ENCODE results near the gene C1orf105. TPM values are rescaled to one million over a fixed set of nuclear protein-coding genes. Genes with fewer than 3 reads are reported as not detected.

Gene C1orf105
- total RNA-seq, 2 donors from 2014 or later: not detected

DNA sequence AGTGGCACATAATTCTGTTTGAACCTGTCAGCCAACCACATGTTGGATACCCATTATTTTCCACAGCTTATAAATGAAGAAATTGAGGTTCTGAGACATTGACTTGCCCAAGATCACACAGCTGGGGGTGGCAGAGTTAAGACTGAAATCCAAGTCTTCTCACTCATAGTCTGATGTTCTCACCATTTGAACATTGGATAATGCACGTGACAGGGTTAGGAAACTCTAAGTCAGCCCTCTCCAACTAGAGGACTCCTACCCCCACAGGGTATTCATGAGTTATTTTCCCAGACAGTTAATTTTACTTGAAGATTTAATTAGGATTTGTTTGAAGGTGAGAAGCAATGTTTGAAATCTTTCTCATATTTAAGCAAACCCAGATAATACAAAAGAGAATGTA, 38.1 kb upstream of the C1orf105 start:
- TF ChIP-seq, protein P1, sequence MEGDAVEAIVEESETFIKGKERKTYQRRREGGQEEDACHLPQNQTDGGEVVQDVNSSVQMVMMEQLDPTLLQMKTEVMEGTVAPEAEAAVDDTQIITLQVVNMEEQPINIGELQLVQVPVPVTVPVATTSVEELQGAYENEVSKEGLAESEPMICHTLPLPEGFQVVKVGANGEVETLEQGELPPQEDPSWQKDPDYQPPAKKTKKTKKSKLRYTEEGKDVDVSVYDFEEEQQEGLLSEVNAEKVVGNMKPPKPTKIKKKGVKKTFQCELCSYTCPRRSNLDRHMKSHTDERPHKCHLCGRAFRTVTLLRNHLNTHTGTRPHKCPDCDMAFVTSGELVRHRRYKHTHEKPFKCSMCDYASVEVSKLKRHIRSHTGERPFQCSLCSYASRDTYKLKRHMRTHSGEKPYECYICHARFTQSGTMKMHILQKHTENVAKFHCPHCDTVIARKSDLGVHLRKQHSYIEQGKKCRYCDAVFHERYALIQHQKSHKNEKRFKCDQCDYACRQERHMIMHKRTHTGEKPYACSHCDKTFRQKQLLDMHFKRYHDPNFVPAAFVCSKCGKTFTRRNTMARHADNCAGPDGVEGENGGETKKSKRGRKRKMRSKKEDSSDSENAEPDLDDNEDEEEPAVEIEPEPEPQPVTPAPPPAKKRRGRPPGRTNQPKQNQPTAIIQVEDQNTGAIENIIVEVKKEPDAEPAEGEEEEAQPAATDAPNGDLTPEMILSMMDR (IDR thresholded peaks at IDR 0.05): no peak
- no peak for TF ChIP-seq POLR2A (IDR thresholded peaks at IDR 0.05)
- no peak overlapping the region for H3K27ac ChIP-seq
- intact Hi-C loops (cut with DNase I): no loop called here

DNA sequence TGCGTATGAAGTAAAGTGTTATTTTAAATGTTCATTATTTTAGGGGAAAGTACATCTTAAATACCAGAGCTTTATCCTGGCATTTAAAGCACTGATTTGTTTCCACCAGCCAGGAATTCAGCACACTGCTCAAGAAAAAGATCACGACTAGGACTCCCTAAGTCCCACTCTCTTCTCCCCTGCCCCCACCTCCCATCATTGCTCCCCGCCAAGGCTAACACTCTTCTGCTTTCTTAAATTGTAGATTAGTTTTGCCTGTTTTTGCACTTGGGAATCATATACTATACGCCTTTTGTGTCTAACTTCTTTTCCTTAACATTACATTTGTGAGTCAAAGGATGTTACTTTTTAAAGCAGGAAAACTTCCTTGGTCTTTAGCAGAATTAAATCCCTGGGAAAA, 37.5 kb upstream of the C1orf105 start:
- no peaks in the 10 kb centered on the region for H3K36me3 ChIP-seq (replicated peaks in 1 of 2; ENCODE audit: insufficient read depth in 1 of 2, low read depth in 2 of 2)
- H3K27me3 ChIP-seq: no peaks in the 10 kb centered on the region
- H3K9me3 ChIP-seq: no peaks in the 10 kb centered on the region
- H3K27ac ChIP-seq: no peak overlapping the region
- H3K4me1 ChIP-seq: no peaks in the 10 kb centered on the region
- ATAC-seq (no peak), DNase-seq (no peak)
- 85 to 91% methylated on average over 4 of the region's 4 CpGs for WGBS, 2 donors
- H3K4me3 ChIP-seq: no peak overlapping the region
- intact Hi-C loops (cut with DNase I): no loop called here
- no peak for TF ChIP-seq POLR2A (IDR thresholded peaks at IDR 0.05)
- TF ChIP-seq, protein P1 (IDR thresholded peaks at IDR 0.05): no peak

More for the DNA sequence above, 38.1 kb upstream of the C1orf105 start:
- ATAC-seq (no peak), DNase-seq (no peak)
- no peaks in the 10 kb centered on the region for H3K36me3 ChIP-seq (replicated peaks in 1 of 2; ENCODE audit: insufficient read depth in 1 of 2, low read depth in 2 of 2)
- 93 to 96% methylated on average over 1 of the region's 1 CpG for WGBS, 2 donors
- no peaks in the 10 kb centered on the region for H3K9me3 ChIP-seq
- no peaks in the 10 kb centered on the region for H3K27me3 ChIP-seq
- no peaks in the 10 kb centered on the region for H3K4me1 ChIP-seq
- no peak overlapping the region for H3K4me3 ChIP-seq

DNA sequence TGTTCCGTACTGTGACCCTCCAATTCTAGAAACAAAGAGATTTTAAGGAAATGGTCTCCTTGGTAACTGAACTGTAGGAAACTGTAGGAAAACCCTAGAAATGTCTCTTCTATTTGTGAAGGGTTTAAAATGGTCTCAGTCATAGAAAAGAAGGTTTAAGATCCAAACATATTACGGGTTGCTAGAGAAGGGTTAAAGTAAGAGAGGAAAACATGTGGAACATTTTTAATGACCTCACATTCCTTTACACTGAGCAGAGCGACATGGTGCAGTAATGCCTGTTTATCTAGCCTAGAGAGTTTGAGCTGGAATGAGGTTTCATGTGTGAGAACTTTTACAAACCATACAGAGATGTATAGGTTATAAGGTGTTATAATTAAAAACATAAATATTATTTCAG, 36.9 kb upstream of the C1orf105 start:
- 58 to 65% methylated on average over 3 of the region's 3 CpGs for WGBS, 2 donors
- Histone ChIP-seq H3K4me3 (no peak overlapping the region), H3K36me3 (replicated peaks in 1 of 2; ENCODE audit: insufficient read depth in 1 of 2, low read depth in 2 of 2) (no peaks in the 10 kb centered on the region), H3K9me3 (no peaks in the 10 kb centered on the region), H3K4me1 (no peaks in the 10 kb centered on the region), H3K27me3 (no peaks in the 10 kb centered on the region), H3K27ac (no peak overlapping the region)
- DNase-seq (no peak), ATAC-seq (no peak)
- intact Hi-C loops (cut with DNase I): no loop called here
- TF ChIP-seq POLR2A (IDR thresholded peaks at IDR 0.05): no peak
- TF ChIP-seq, protein P1 (IDR thresholded peaks at IDR 0.05): no peak

DNA sequence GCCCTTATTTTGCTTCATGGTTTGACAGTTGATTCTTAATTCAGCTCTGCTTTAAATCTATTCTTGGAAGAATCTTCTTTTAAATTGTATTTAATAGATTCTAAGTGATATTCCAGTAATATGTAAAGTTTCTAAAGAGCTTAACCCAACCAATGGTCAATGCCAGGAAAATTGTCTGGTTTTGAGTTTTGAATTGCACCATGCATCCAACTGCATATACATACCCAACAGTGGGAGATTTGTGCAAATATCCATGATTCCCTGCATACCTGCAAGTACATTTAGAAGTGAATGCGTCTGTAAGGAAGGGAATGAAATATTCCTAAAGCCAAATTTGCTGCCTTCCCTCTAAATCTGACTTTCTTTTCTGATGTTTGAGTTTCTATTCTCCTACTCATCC, 35.8 kb upstream of the C1orf105 start:
- DNase-seq (no peak), ATAC-seq (no peak)
- WGBS, 2 donors: 77 to 90% methylated on average over 1 of the region's 1 CpG
- Histone ChIP-seq H3K9me3 (no peaks in the 10 kb centered on the region), H3K27ac (no peak overlapping the region), H3K4me1 (no peaks in the 10 kb centered on the region), H3K36me3 (replicated peaks in 1 of 2; ENCODE audit: insufficient read depth in 1 of 2, low read depth in 2 of 2) (no peaks in the 10 kb centered on the region), H3K4me3 (no peak overlapping the region), H3K27me3 (no peaks in the 10 kb centered on the region)
- intact Hi-C loops (cut with DNase I): no loop called here
- TF ChIP-seq POLR2A (IDR thresholded peaks at IDR 0.05): no peak
- TF ChIP-seq, protein P1 (IDR thresholded peaks at IDR 0.05): no peak

DNA sequence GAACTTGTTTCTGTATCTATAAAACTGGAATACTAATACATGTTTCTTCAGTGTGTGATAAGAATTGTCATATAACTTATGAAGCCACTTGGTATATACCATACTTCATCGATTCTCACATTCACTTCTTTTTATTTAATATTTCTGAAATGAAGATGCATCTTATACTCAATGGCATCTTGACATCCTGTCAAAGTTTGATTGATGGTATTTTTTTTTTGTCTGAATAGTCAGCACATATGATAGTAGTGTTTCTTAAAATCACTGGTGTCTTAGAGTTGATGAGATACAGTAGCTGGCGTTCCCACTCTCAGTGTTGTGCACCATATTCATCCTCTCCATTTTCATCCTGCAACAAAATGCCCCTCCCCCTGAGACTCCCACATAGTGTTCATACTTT, 34.4 kb upstream of the C1orf105 start:
- Histone ChIP-seq H3K27ac (no peak overlapping the region), H3K9me3 (no peaks in the 10 kb centered on the region), H3K4me3 (no peak overlapping the region), H3K27me3 (no peaks in the 10 kb centered on the region), H3K36me3 (replicated peaks in 1 of 2; ENCODE audit: insufficient read depth in 1 of 2, low read depth in 2 of 2) (no peaks in the 10 kb centered on the region), H3K4me1 (no peaks in the 10 kb centered on the region)
- DNase-seq (no peak), ATAC-seq (no peak)
- 93 to 94% methylated on average over 2 of the region's 2 CpGs for WGBS, 2 donors
- intact Hi-C loops (cut with DNase I): no loop called here
- TF ChIP-seq, protein P1 (IDR thresholded peaks at IDR 0.05): no peak
- TF ChIP-seq POLR2A (IDR thresholded peaks at IDR 0.05): no peak
